AG04450 (cell line): Measurements from ENCODE around the gene TSN. TPM values are rescaled to one million over a fixed set of nuclear protein-coding genes. Genes with fewer than 3 reads are reported as not detected.

Experiments used
- CTCF ChIA-PET: fragments of 300-600, 350-600 bp; formaldehyde crosslinking; extraction: SDS; loops from one replicate; lab custom pipeline; 2022; ENCODE audit warnings: antibody characterized with exemption, inconsistent platforms; lab: Charles Lee
- POLR2A ChIA-PET: fragments of 350-600 bp; formaldehyde crosslinking; extraction: SDS; loops from one replicate; lab custom pipeline; 2021; ENCODE audit warnings: antibody characterized with exemption, inconsistent platforms; lab: Yijun Ruan, JAX
- DNase-seq: peaks from one replicate; pipeline ENCODE4 v3.0.0-alpha.2; 2011; ENCODE audit warnings: low read depth, low spot score
- H3K27ac ChIP-seq: one replicate; pipeline ENCODE4 v1.5.1; 2012; ENCODE audit warnings: low read depth, low read length, control low read depth
- H3K27me3 ChIP-seq: one replicate; pipeline ENCODE4 v1.6.0; 2012; ENCODE audit warnings: low read length; ENCODE audit not compliant: control insufficient read depth, insufficient read depth
- H3K4me3 ChIP-seq: 2 replicates; pipeline ENCODE4 v1.5.1; 2011; ENCODE audit warnings: mild to moderate bottlenecking, low read depth, low read length, control low read depth
- H3K9me3 ChIP-seq: 2 replicates; pipeline ENCODE4 v1.5.1; 2012; ENCODE audit warnings: low read length; ENCODE audit not compliant: control insufficient read depth, insufficient read depth
- polyA plus RNA-seq: library from polyadenylated mRNA; depleted of rRNA; stranded (reverse); fragments of >200 nt; gene quantifications from 2 replicates; pipeline ENCODE4 v1.2.3, GENCODE V29; 2011
- TF ChIP-seq, protein P1 (sequence below): IDR thresholded peaks from 2 replicates; pipeline ENCODE4 v1.5.1; 2011; ENCODE audit warnings: low read depth, low read length, control low read depth, inconsistent platforms

The TSN gene
- polyA plus RNA-seq, 1 experiment = 77.3 TPM

- peak overlapping the region; percentile 73 for H3K27ac ChIP-seq
- ChIA-PET POLR2A (interaction anchor here (1.7 kb wide), 1 partner anchor 191 kb away, joined by 13 read pairs; the partner anchor contains the start of gene RNU4ATAC), CTCF (interaction anchor here (1.8 kb wide), 1 partner anchor 191 kb away, joined by 5 read pairs; the partner anchor contains the start of gene RNU4ATAC)
- TF ChIP-seq, protein P1, sequence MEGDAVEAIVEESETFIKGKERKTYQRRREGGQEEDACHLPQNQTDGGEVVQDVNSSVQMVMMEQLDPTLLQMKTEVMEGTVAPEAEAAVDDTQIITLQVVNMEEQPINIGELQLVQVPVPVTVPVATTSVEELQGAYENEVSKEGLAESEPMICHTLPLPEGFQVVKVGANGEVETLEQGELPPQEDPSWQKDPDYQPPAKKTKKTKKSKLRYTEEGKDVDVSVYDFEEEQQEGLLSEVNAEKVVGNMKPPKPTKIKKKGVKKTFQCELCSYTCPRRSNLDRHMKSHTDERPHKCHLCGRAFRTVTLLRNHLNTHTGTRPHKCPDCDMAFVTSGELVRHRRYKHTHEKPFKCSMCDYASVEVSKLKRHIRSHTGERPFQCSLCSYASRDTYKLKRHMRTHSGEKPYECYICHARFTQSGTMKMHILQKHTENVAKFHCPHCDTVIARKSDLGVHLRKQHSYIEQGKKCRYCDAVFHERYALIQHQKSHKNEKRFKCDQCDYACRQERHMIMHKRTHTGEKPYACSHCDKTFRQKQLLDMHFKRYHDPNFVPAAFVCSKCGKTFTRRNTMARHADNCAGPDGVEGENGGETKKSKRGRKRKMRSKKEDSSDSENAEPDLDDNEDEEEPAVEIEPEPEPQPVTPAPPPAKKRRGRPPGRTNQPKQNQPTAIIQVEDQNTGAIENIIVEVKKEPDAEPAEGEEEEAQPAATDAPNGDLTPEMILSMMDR = no peak
- no peaks in the 10 kb centered on the region for H3K9me3 ChIP-seq
- no peak overlapping the region for H3K4me3 ChIP-seq
- peak; percentile 66 for DNase-seq
- no peaks in the 10 kb centered on the region for H3K27me3 ChIP-seq
Measured at GRCh38 chr2:121721926-121722325, 33.5 kb upstream of the TSN start.

DNA sequence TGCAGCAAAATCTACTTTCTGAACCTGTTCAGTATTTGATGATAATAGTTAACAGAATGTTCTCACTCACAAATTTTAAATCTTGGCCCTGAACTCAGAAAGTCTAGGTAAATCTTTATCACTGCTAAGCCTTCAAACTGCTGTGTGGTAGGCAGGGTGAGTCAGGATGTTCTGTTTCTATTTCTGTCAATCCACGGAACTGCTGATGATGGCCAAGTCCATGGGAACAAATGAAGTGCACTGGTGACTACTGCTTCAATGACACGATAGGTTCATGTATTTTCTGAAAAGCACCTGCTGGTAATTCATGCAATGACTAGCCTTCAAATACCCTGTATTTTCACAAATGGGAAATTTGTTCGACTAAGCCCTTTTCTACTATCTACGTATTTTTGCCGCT is 33.0 kb upstream of the TSN start:
- TF ChIP-seq, protein P1 = no peak

GRCh38 chr2:121723316-121723715 is 32.1 kb upstream of the TSN start:
- POLR2A ChIA-PET = interaction anchor here (1.5 kb wide), 1 partner anchor 193 kb away, joined by 4 read pairs; the partner anchor contains the start of gene RNU4ATAC
- H3K27me3 ChIP-seq = no peaks in the 10 kb centered on the region
- H3K27ac ChIP-seq = no peak overlapping the region
- no peaks in the 10 kb centered on the region for H3K9me3 ChIP-seq
- no peak for DNase-seq
- TF ChIP-seq, protein P1 = no peak
- H3K4me3 ChIP-seq = no peak overlapping the region
- CTCF ChIA-PET = no interaction called here

More for the DNA sequence above, 33.0 kb upstream of the TSN start:
- Histone ChIP-seq H3K4me3 (no peak overlapping the region), H3K27me3 (no peaks in the 10 kb centered on the region), H3K27ac (peak overlapping the region; percentile 42), H3K9me3 (no peaks in the 10 kb centered on the region)
- POLR2A ChIA-PET = interaction anchor here (1.7 kb wide), 1 partner anchor 192 kb away, joined by 13 read pairs; the partner anchor contains the start of gene RNU4ATAC
- CTCF ChIA-PET = no interaction called here
- peak; percentile 20 for DNase-seq

GRCh38 chr2:121727332-121727731 is 28.1 kb upstream of the TSN start:
- Histone ChIP-seq H3K4me3 (no peak overlapping the region), H3K9me3 (no peaks in the 10 kb centered on the region), H3K27ac (no peak overlapping the region), H3K27me3 (no peaks in the 10 kb centered on the region)
- DNase-seq = no peak
- TF ChIP-seq, protein P1 = no peak
- POLR2A ChIA-PET = no interaction called here
- CTCF ChIA-PET = no interaction called here

- no peak for DNase-seq
- Histone ChIP-seq H3K27me3 (no peaks in the 10 kb centered on the region), H3K4me3 (no peak overlapping the region), H3K27ac (no peak overlapping the region), H3K9me3 (no peaks in the 10 kb centered on the region)
- ChIA-PET POLR2A (no interaction called here), CTCF (no interaction called here)
- TF ChIP-seq, protein P1 = no peak
Measured at GRCh38 chr2:121727950-121728349, 27.5 kb upstream of the TSN start.
